T-helper 1 cell treated with Interleukin-12 subunit alpha and Interleukin-12 subunit beta and Interleukin-4 antibody, amounts not matched to agents 30 μg/mL and 1 μg/mL, for 36 hours (primary cell): Measurements from ENCODE around the gene MSH3.
"Not testable (repeated sequence)": the region's sequence is repeated elsewhere in the genome, so short reads cannot be mapped to it uniquely, and the experiment has no call there.

Source experiments
- H3K27ac Mint-ChIP-seq: one replicate; pipeline ENCODE4 v1.8.0; 2021; ENCODE audit warnings: mild to moderate bottlenecking, mixed read lengths
- H3K27me3 Mint-ChIP-seq: one replicate; pipeline ENCODE4 v1.8.0; 2021; ENCODE audit warnings: low read depth, mixed read lengths
- H3K36me3 Mint-ChIP-seq: one replicate; pipeline ENCODE4 v1.8.0; 2021; ENCODE audit warnings: low read depth, mixed read lengths
- H3K4me1 Mint-ChIP-seq: one replicate; pipeline ENCODE4 v1.8.0; 2021; ENCODE audit warnings: low read depth, mixed read lengths
- H3K4me3 Mint-ChIP-seq: one replicate; pipeline ENCODE4 v1.8.0; 2021; ENCODE audit warnings: mild to moderate bottlenecking, moderate library complexity, mixed read lengths
- H3K9me3 Mint-ChIP-seq: one replicate; pipeline ENCODE4 v1.8.0; 2021; ENCODE audit warnings: mixed read lengths

MSH3 gene

DNA sequence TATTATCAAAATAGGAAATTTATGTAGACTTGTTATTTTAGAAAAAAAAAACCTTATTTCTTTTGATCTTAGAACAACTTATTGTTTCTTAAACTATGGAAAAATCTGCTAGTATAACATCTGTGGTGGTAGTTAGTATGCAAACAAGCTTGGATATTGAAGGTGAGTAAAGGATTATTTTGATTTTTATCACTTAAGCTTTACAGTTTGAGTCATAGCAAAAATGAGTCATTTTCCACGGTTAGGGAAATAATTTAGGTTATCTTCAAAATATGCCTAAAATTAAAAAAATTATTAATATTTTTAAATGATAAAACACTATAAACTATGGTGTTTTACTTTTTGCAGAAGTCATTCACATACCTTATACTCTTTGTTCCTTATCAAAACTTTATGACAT, 107.5 kb downstream of the MSH3 start:
- Mint-ChIP-seq H3K36me3 (peaks cover 38% of the 10 kb centered on the region), H3K27ac (no peak overlapping the region), H3K4me1 (peaks cover 43% of the 10 kb centered on the region), H3K27me3 (no peaks in the 10 kb centered on the region), H3K9me3 (peaks cover 5% of the 10 kb centered on the region), H3K4me3 (no peak overlapping the region)

DNA sequence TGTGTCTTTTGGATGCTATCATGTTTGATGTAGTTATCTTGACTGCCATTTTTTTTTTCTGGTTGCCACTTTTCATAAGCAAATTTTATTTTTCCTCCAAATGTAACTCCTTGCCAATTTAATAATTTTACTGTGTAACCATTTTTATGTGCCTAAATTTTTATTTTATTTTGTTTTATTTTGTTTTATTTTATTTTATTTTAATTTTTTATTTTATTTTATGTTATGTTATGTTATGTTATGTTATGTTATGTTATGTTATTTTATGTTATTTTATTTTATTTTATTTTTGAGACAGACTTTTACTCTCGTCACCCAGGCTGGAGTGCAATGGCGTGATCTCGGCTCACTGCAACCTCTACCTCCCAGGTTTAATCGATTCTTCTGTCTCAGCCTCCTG, 108.1 kb downstream of the MSH3 start:
- no peak overlapping the region for H3K27ac Mint-ChIP-seq
- no peak overlapping the region for H3K4me3 Mint-ChIP-seq
- no peaks in the 10 kb centered on the region for H3K27me3 Mint-ChIP-seq
- peaks cover 37% of the 10 kb centered on the region for H3K4me1 Mint-ChIP-seq
- H3K9me3 Mint-ChIP-seq: peaks cover 5% of the 10 kb centered on the region
- peaks cover 38% of the 10 kb centered on the region for H3K36me3 Mint-ChIP-seq

DNA sequence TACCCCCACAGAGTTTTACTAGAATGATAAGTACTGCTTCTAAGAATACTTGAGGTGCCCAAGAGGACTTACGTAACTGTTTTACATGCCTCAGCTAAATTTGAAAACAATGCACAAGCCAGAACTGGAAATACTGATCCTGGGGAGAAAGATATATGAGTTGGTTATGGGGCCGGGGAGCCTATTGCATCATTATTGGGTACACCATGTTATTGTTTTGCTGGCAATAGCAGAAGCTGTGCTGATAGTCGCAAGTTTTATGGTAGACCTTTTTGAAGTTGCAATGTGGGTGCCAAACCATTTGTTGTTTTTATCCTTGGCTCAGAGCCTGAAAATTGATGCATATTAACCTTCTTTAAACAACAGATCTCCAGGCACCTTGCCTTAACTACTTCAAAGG, 108.8 kb downstream of the MSH3 start:
- no peak overlapping the region for H3K4me3 Mint-ChIP-seq
- peaks cover 31% of the 10 kb centered on the region for H3K4me1 Mint-ChIP-seq
- no peak overlapping the region for H3K27ac Mint-ChIP-seq
- no peaks in the 10 kb centered on the region for H3K27me3 Mint-ChIP-seq
- H3K36me3 Mint-ChIP-seq: peaks cover 37% of the 10 kb centered on the region
- H3K9me3 Mint-ChIP-seq: peaks cover 1% of the 10 kb centered on the region

DNA sequence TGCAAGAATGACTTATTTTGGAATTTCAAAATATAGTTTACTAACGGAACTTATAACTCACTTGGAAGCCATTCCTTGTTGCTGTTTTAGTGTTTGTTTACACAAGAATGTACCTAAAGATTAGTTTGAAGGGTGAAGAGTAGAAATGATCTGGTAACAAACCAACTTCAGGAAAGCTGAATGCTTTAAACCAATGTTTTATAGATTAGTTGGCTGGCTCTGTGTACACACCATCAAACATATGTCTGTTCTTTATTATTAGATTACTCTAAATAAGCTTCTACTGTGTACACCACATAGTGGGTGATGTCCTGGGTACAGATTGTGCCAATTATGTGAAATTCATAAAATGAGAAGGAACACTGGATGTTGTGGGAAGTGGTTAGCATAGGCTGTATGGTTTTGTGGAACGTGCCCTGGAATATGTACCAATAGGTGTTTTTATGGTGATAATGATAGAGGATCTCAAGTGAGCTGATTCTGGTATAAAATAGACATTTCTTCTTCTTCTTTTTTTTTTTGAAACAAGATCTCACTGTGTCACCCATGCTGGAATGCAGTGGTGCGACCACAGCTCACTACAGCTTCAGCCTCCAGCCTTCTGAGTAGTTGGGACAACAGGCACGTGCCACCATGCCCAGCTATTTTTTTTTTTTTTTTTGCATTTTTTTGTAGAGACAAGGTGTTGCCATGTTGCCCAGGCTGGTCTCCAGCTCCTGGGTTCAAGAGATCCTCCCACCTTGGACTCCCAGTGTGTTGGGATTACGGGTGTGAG, 109.6 kb downstream of the MSH3 start:
- peaks cover 25% of the 10 kb centered on the region for H3K4me1 Mint-ChIP-seq
- no peak overlapping the region for H3K27ac Mint-ChIP-seq
- no peaks in the 10 kb centered on the region for H3K9me3 Mint-ChIP-seq
- peaks cover 34% of the 10 kb centered on the region for H3K36me3 Mint-ChIP-seq
- no peaks in the 10 kb centered on the region for H3K27me3 Mint-ChIP-seq
- no peak overlapping the region for H3K4me3 Mint-ChIP-seq

DNA sequence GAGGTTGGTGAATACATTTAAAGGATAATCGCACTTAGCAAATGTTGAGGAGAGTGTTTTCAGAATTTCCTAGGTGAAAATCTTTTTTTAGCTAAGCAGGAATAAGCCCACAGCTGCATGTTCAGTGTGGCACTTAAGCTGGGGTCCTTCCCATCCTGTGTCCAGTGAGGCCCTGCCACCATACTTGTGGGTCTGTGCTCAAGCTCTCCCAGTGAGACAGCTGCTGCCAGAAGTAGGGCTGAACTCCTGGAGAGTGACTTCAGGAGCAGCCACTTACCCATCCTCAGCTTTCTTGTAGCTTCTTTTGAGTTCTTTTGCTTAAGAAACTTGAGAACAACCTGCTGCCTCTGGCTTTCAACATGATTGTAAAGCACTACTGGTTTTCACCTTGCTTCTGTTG, 110.3 kb downstream of the MSH3 start:
- no peaks in the 10 kb centered on the region for H3K27me3 Mint-ChIP-seq
- no peak overlapping the region for H3K27ac Mint-ChIP-seq
- H3K9me3 Mint-ChIP-seq: no peaks in the 10 kb centered on the region
- H3K4me1 Mint-ChIP-seq: peaks cover 18% of the 10 kb centered on the region
- H3K4me3 Mint-ChIP-seq: no peak overlapping the region
- H3K36me3 Mint-ChIP-seq: peaks cover 29% of the 10 kb centered on the region

DNA sequence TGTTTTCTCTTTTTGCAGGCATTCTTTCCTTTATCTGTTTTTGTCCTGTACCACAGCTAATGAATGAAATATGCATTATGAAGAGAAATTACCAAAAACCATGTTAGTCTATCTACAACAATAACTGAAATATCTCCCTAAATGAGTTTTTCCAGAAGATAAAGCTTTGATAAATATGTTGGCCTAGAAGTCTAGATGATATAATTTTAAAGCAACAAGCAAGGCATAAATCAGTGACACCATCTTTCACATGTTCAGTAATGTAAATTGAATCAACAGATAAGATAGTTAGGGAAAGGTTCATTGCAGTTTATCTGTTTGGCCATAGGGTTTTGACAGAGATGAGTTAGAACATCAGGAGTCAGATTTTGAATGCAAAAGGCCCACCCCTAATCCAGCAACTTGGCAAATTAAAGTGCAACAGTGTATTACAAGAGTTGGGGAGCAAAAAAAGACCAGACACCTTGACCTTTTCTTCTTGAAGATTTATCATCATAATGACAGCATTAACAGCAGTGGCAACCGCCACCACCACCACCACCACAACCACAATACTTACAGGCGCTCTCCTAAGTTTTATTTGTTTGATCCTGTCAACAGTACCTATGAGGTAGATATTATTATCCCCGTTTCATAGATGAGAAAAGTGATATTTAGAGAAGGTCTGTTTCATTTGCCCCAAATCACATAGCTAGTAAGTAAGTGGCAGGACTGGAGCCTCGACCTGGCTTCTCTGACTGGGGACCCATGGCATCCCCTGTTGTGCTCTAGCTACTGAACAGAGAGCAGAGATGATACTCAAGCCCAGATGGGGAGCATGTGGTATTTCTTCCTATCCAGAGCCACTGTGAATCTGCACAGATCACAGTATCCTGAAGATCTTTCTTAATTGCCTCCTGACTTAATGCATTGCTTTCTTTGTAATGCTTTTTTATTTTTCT, 123.2 kb downstream of the MSH3 start:
- Mint-ChIP-seq H3K4me1 (peaks cover 6% of the 10 kb centered on the region), H3K4me3 (no peak overlapping the region), H3K27me3 (no peaks in the 10 kb centered on the region), H3K27ac (no peak overlapping the region), H3K36me3 (peaks cover 30% of the 10 kb centered on the region), H3K9me3 (peaks cover 3% of the 10 kb centered on the region)

DNA sequence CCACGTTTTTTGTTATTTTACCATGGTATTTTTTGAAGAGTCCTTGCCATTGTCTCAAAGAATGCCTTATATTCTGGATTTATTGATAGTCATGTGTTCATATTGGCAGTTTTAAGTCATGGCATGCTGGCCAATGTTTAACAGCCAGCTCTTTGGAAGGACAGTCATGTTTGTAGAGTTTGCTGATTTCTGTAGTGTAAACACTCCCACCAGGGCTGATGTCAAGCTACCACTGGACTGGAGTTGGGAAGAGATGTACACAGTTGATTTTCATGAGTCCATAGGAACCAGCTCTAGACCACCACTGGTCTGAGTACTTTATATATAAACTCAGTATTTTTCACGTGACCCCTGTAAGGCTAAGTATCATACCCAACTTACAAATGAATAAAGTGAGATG, 125.6 kb downstream of the MSH3 start:
- peaks cover 32% of the 10 kb centered on the region for H3K36me3 Mint-ChIP-seq

DNA sequence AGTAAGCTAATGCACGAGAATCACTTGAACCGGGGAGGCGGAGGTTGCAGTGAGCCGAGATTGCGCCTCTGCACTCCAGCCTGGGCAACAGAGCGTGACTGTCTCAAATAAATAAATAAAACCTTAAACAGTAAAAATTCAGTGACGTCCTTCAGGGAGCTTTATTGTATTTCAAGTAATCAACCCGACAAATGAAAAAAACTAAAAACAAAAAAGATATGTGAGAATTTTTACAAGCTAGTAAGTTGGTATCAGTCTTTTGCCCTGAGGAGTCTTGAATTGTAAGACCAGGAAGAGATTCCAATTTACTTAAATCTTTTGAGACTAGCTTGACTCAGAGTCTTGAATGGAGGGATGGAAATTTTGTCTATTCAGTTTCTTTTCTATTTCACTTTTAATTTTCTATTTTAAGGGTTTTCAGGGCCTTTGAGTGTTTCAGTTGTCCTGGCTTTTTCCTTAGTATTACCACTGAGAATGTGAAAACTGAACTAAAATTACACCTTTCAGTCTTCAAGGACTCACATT, 126.4 kb downstream of the MSH3 start:
- Mint-ChIP-seq H3K4me1 (peaks cover 6% of the 10 kb centered on the region), H3K27me3 (no peaks in the 10 kb centered on the region), H3K36me3 (peaks cover 34% of the 10 kb centered on the region), H3K4me3 (no peak overlapping the region), H3K9me3 (no peaks in the 10 kb centered on the region), H3K27ac (no peak overlapping the region)

More for the DNA sequence above, 125.6 kb downstream of the MSH3 start:
- no peak overlapping the region for H3K4me3 Mint-ChIP-seq
- no peak overlapping the region for H3K27ac Mint-ChIP-seq
- no peaks in the 10 kb centered on the region for H3K27me3 Mint-ChIP-seq
- H3K4me1 Mint-ChIP-seq: peaks cover 6% of the 10 kb centered on the region
- H3K9me3 Mint-ChIP-seq: no peaks in the 10 kb centered on the region

DNA sequence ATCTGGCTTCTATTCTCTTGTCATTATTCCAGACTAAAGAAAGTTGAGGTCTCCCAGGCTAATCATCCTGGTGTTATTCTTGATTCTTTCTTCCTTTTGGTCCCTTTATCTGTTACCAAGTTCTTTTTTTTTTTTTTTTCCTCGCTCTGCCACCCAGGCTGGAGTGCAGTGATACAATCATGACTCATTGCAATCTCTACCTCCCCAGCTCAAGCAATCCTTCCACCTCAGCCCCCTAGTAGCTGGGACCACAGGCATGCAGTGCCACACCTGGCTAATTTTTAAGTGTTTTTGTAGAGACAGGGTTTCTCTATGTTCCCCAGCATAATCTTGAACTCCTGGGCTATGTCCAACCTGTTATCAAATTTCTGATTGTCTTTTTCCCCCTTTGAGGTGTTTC, 126.9 kb downstream of the MSH3 start:
- Mint-ChIP-seq H3K4me3 (no peak overlapping the region), H3K9me3 (no peaks in the 10 kb centered on the region), H3K27me3 (no peaks in the 10 kb centered on the region), H3K4me1 (peaks cover 6% of the 10 kb centered on the region), H3K27ac (no peak overlapping the region), H3K36me3 (peaks cover 33% of the 10 kb centered on the region)

DNA sequence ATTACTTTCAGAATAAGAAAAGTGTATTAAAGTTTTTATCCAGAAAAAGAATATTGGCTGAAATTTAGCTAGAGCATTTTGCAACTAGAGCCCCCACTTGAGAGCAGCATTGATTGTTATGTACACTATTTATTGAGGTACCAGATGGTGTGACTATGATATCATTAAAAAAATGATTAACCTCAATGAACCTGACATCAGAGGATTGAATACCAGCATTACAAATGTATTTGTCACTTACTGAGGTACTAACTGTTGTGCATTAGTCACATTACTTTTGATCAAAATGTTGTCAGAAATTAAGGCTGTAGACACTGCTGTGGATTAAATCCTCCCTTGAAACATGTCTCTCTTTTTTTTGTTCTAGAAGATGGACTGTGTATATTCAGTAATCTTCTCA, 128.2 kb downstream of the MSH3 start:
- H3K4me1 Mint-ChIP-seq: peaks cover 3% of the 10 kb centered on the region
- H3K27ac Mint-ChIP-seq: no peak overlapping the region
- H3K9me3 Mint-ChIP-seq: no peaks in the 10 kb centered on the region
- no peaks in the 10 kb centered on the region for H3K27me3 Mint-ChIP-seq
- H3K4me3 Mint-ChIP-seq: no peak overlapping the region
- H3K36me3 Mint-ChIP-seq: peaks cover 32% of the 10 kb centered on the region

DNA sequence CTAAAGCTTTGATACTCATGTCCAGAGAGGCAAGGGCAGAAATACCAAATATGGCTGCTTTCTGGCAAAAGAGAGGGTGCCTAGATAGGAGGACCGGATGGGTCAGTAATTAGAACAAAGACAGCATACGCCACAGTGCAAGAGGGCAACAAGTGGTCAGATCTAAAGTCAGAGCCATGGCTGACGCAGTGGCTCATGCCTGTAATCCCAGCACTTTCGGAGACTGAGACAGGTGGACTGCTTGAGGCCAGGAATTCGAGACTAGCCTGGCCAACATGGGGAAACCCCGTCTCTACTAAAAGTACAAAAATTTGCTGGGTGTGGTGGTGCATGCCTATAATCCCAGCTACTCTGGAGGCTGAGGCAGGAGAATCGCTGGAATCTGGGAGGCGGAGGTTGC, 129.3 kb downstream of the MSH3 start:
- not testable (repeated sequence) for H3K4me1 Mint-ChIP-seq, H3K27me3 Mint-ChIP-seq, H3K4me3 Mint-ChIP-seq, H3K9me3 Mint-ChIP-seq, H3K27ac Mint-ChIP-seq
- H3K36me3 Mint-ChIP-seq: peaks cover 33% of the 10 kb centered on the region

DNA sequence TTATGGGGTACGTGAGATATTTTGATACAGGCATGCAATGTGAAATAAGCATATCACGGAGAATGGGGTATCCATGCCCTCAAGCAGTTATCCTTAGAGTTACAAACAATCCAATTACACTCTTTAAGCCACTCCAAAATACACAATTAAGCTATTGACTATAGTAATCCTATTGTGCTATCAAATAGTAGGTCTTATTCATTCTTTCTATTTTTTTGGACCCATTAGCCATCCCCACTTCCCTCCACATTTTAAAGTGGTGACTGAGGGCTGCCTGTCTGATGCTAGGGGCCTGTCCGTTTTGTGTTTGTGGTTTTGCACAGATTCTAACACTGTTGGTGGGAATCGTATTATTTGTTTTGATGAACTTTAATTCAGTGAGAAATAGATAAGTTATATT, 130.0 kb downstream of the MSH3 start:
- H3K9me3 Mint-ChIP-seq: no peaks in the 10 kb centered on the region
- peaks cover 32% of the 10 kb centered on the region for H3K36me3 Mint-ChIP-seq
- H3K4me3 Mint-ChIP-seq: no peak overlapping the region
- no peaks in the 10 kb centered on the region for H3K27me3 Mint-ChIP-seq
- no peaks in the 10 kb centered on the region for H3K4me1 Mint-ChIP-seq
- H3K27ac Mint-ChIP-seq: no peak overlapping the region

DNA sequence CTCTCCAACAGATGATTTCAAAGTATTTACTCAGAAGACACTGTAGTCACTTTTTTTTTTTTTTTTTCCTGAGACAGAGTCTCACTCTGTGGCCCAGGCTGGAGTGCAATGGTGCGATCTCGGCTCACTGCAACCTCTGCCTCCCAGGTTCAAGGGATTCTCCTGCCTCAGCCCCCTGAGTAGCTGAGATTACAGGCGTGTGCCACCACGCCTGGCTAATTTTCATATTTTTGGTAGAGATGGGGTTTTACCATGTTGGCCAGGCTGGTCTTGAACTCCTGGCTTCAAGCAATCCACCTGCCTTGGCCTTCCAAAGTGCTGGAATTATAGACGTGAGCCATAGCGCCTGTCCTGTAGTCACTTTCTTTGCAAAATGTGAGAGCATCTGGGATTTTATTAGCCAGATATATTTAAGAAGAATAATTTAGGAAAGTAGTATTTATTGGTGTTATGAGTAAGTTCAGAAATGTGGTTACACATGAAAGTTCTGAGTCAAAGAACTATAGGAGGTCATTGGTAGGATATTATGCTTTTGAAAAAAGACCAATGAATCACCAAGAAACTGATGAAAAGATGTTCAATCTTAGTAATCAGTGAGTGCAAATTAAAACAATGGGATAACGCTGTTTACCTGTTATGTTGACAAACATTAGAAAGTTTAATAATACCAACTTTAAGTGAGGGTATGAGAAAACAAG, 135.0 kb downstream of the MSH3 start:
- H3K27me3 Mint-ChIP-seq, H3K4me3 Mint-ChIP-seq, H3K4me1 Mint-ChIP-seq, H3K9me3 Mint-ChIP-seq, H3K27ac Mint-ChIP-seq: not testable (repeated sequence)
- H3K36me3 Mint-ChIP-seq: peaks cover 18% of the 10 kb centered on the region

DNA sequence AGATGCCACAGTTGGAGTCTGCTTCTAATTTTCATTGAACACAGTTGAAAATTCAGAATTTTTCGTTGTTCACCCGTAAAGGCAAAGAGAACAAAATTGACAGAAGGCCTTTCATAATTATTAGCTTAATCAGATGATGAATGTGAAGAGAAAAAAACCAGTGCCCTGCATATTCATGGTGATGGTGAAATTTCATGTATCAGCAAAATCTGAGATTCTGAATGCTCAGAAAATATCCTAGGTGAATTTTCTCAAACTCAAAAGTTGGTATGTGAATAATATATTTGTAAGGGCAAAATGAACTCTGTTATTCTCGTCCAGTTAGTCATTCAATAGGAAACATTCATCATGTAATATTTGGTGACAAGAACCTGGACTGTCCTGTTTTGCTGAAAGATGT, 136.2 kb downstream of the MSH3 start:
- no peak overlapping the region for H3K27ac Mint-ChIP-seq
- no peaks in the 10 kb centered on the region for H3K27me3 Mint-ChIP-seq

More for the DNA sequence above, 136.2 kb downstream of the MSH3 start:
- no peak overlapping the region for H3K4me3 Mint-ChIP-seq
- no peaks in the 10 kb centered on the region for H3K4me1 Mint-ChIP-seq
- H3K9me3 Mint-ChIP-seq: no peaks in the 10 kb centered on the region
- peaks cover 14% of the 10 kb centered on the region for H3K36me3 Mint-ChIP-seq
